Keratinocyte (primary cell): ENCODE measurements around the gene DDX41. TPM values are rescaled to one million over a fixed set of nuclear protein-coding genes. Genes with fewer than 3 reads are reported as not detected.

ENCODE experiments used
- DNase-seq: peaks from one replicate; pipeline ENCODE4 v3.0.0-alpha.2; 2011; ENCODE audit warnings: low read depth, missing footprints, low spot score
- FAIRE-seq: peaks from 2 replicates; lab custom pipeline; 2011; peaks lifted over from hg19 to GRCh38; lab: Jason Lieb, UNC
- H2AFZ ChIP-seq: 2 replicates; pipeline ENCODE4 v1.6.0; 2012; ENCODE audit warnings: low read length, control low read depth, inconsistent platforms; ENCODE audit not compliant: control insufficient read depth
- H3K27ac ChIP-seq: 2 replicates; pipeline ENCODE4 v1.5.1; 2011; ENCODE audit warnings: low read length; ENCODE audit not compliant: control insufficient read depth, insufficient read depth
- H3K27me3 ChIP-seq: 3 replicates; pipeline ENCODE4 v1.6.0; 2011; ENCODE audit warnings: low read length; ENCODE audit not compliant: control insufficient read depth, insufficient read depth; ENCODE audit errors: extremely low read depth
- H3K36me3 ChIP-seq, 2 experiments: 2 replicates in 1 of 2; 3 replicates in 1 of 2; pipeline ENCODE4 v1.5.1; 2011; ENCODE audit warnings: low read length in 2 of 2, mild to moderate bottlenecking in 1 of 2; ENCODE audit not compliant: control insufficient read depth in 2 of 2, insufficient read depth in 2 of 2; ENCODE audit errors: extremely low read depth in 1 of 2
- H3K4me1 ChIP-seq: 3 replicates; pipeline ENCODE4 v1.5.1; 2011; ENCODE audit warnings: low read length; ENCODE audit not compliant: control insufficient read depth, insufficient read depth; ENCODE audit errors: extremely low read depth
- H3K4me2 ChIP-seq: 3 replicates; pipeline ENCODE4 v1.6.0; 2011; ENCODE audit warnings: low read depth, low read length; ENCODE audit not compliant: control insufficient read depth, insufficient read depth; ENCODE audit errors: extremely low read depth
- H3K4me3 ChIP-seq, 3 experiments: fragments of 200-600 bp in 1 of 3; sonication (generic) in 1 of 3; 2 replicates in 2 of 3; 3 replicates in 1 of 3; pipeline ENCODE4 v1.5.1; 2011 to 2016; ENCODE audit warnings: low read length in 3 of 3, mild to moderate bottlenecking in 3 of 3, control low read depth in 2 of 3, inconsistent platforms in 1 of 3, low read depth in 1 of 3, mixed read lengths in 1 of 3, mixed run types in 1 of 3, moderate library complexity in 1 of 3; ENCODE audit not compliant: control insufficient read depth in 2 of 3, insufficient read depth in 2 of 3; ENCODE audit errors: extremely low read depth in 1 of 3
- H3K79me2 ChIP-seq: 2 replicates; pipeline ENCODE4 v1.6.0; 2012; ENCODE audit warnings: low read length; ENCODE audit not compliant: control insufficient read depth, insufficient read depth
- H3K9ac ChIP-seq: 3 replicates; pipeline ENCODE4 v1.6.0; 2011; ENCODE audit warnings: low read length; ENCODE audit not compliant: control insufficient read depth, insufficient read depth; ENCODE audit errors: extremely low read depth
- H3K9me1 ChIP-seq: 3 replicates; pipeline ENCODE4 v1.6.0; 2011; ENCODE audit warnings: low read length; ENCODE audit not compliant: control insufficient read depth, insufficient read depth; ENCODE audit errors: extremely low read depth
- H3K9me3 ChIP-seq: 2 replicates; pipeline ENCODE4 v1.5.1; 2012; ENCODE audit warnings: low read depth, low read length; ENCODE audit not compliant: control insufficient read depth
- H4K20me1 ChIP-seq: 3 replicates; pipeline ENCODE4 v1.6.0; 2011; ENCODE audit warnings: low read length; ENCODE audit not compliant: control insufficient read depth, insufficient read depth; ENCODE audit errors: extremely low read depth
- EZH2 ChIP-seq: IDR thresholded peaks from one replicate; pipeline ENCODE4 v1.6.1; 2012; ENCODE audit warnings: inconsistent platforms, mild to moderate bottlenecking, low read length, moderate library complexity
- dilution Hi-C: fragments of 300-500 bp; cut with MboI; formaldehyde crosslinking; loops from one replicate; pipeline ENCODE4 v1.7.0; 2020; ENCODE audit warnings: low sequenced_read_pairs; ENCODE audit not compliant: extremely low pct_ligation_motif_present
- polyA plus RNA-seq, 5 experiments: library from polyadenylated mRNA; depleted of rRNA in 3 of 5; stranded (reverse) in 3 of 5; stranded (forward) in 1 of 5; unstranded in 1 of 5; fragments of >200 nt; gene quantifications; 1 replicate in 1 of 5; 2 replicates in 3 of 5; 3 replicates in 1 of 5; pipeline versions ENCODE4 v1.2.1 to v1.2.3, GENCODE V29; 2011 to 2012; ENCODE audit warnings: missing spikeins in 2 of 5, low read depth in 1 of 5, low replicate concordance in 1 of 5
- TF ChIP-seq, protein P1 (sequence below), 3 experiments: IDR thresholded peaks in 1 of 3; conservative IDR thresholded peaks in 1 of 3; optimal IDR thresholded peaks in 1 of 3; 2 replicates in 2 of 3; 3 replicates in 1 of 3; pipeline versions ENCODE3 to v1.5.1; 2011; ENCODE audit warnings: low read length in 3 of 3, mild to moderate bottlenecking in 3 of 3, moderate library complexity in 2 of 3, control low read depth in 1 of 3, inconsistent platforms in 1 of 3; ENCODE audit not compliant: insufficient read depth in 2 of 3; ENCODE audit errors: extremely low read depth in 1 of 3

Gene DDX41
- polyA plus RNA-seq, 1 donor (not counting 4 experiments of a cell fraction or from before 2014, with no cell fraction given), result 71.3 TPM

DNA sequence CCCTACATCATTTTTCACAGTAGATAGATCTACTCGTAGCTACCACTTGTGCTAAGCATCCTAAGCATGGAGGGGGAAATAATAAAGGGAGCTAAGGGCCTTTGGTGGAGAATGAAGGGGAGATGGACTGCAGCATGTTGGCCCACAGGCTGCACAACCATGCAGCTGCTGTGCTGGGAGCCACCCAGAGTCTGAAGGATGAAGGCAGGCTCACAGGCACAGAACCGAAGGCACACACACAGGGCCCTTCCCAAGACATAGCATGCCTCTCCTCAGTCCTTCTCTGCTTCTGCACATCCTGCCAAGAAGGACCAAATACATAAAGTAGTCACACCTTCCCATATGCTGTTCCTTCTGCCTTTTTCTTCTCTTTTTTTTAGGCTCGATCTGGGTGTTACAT, 31.0 kb upstream of the DDX41 start:
- Histone ChIP-seq H3K9ac (no peak overlapping the region), H3K4me1 (peaks cover 29% of the 10 kb centered on the region), H2AFZ (no peak overlapping the region), H3K79me2 (peaks cover 78% of the 10 kb centered on the region), H3K4me2 (no peak overlapping the region), H3K9me3 (no peaks in the 10 kb centered on the region), H3K36me3 (peaks cover 7 to 11% of the 10 kb centered on the region in 2 experiments), H3K4me3 (no peak overlapping the region), H3K27me3 (no peaks in the 10 kb centered on the region), H4K20me1 (peaks cover 13% of the 10 kb centered on the region), H3K9me1 (peaks cover 4% of the 10 kb centered on the region), H3K27ac (no peak overlapping the region)
- dilution Hi-C loops, result no loop called here
- no peak for FAIRE-seq
- TF ChIP-seq, protein P1, sequence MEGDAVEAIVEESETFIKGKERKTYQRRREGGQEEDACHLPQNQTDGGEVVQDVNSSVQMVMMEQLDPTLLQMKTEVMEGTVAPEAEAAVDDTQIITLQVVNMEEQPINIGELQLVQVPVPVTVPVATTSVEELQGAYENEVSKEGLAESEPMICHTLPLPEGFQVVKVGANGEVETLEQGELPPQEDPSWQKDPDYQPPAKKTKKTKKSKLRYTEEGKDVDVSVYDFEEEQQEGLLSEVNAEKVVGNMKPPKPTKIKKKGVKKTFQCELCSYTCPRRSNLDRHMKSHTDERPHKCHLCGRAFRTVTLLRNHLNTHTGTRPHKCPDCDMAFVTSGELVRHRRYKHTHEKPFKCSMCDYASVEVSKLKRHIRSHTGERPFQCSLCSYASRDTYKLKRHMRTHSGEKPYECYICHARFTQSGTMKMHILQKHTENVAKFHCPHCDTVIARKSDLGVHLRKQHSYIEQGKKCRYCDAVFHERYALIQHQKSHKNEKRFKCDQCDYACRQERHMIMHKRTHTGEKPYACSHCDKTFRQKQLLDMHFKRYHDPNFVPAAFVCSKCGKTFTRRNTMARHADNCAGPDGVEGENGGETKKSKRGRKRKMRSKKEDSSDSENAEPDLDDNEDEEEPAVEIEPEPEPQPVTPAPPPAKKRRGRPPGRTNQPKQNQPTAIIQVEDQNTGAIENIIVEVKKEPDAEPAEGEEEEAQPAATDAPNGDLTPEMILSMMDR (optimal IDR thresholded peaks at IDR 0.05 in 1 of 3, IDR thresholded peaks at IDR 0.05 in 1 of 3, conservative IDR thresholded peaks at IDR 0.05 in 1 of 3; ENCODE audit: extremely low read depth in 1 of 3, insufficient read depth in 2 of 3, low read length in 3 of 3), result no peak
- TF ChIP-seq EZH2, result no peak
- no peak for DNase-seq

DNA sequence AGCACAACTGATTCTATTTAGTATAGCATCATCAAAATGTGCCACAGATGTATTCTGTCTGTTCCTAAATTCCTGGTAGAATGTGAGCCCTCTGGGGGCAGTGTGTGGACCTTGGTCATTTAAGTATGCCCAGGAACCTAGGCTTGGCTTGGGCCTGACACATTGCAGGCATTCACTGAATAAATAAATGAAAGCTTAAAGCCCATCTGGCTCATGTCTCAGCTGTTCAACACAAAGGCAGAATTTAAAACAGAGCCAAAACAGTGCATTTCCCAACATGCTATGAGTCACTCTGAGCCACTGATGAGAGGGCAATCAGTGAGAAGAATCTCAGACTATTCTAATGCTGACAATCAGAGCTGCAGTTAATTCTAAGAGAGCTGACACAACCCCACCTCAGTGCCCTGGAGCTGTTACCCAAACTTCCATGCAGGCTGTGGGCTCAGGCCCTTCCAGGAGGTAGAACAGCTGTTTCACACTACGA, 29.5 kb upstream of the DDX41 start:
- no peak overlapping the region for H2AFZ ChIP-seq
- H3K9ac ChIP-seq, result peak overlapping the region; percentile 56
- peak; percentile 82 for DNase-seq
- H3K9me1 ChIP-seq, result peaks cover 4% of the 10 kb centered on the region
- H3K27me3 ChIP-seq, result no peaks in the 10 kb centered on the region
- peak; percentile 97 for FAIRE-seq
- H3K27ac ChIP-seq, result peak overlapping the region; percentile 86
- TF ChIP-seq, protein P1 (optimal IDR thresholded peaks at IDR 0.05 in 1 of 3, IDR thresholded peaks at IDR 0.05 in 1 of 3, conservative IDR thresholded peaks at IDR 0.05 in 1 of 3; ENCODE audit: extremely low read depth in 1 of 3, insufficient read depth in 2 of 3, low read length in 3 of 3), result no peak
- no peak for TF ChIP-seq EZH2
- H3K79me2 ChIP-seq, result peaks cover 77% of the 10 kb centered on the region
- dilution Hi-C loops, result no loop called here
- H3K9me3 ChIP-seq, result no peaks in the 10 kb centered on the region
- H3K4me1 ChIP-seq, result peaks cover 27% of the 10 kb centered on the region
- H3K36me3 ChIP-seq, result peaks cover 0 to 6% of the 10 kb centered on the region in 2 experiments
- H4K20me1 ChIP-seq, result peaks cover 13% of the 10 kb centered on the region
- peak overlapping the region in 1 of 3 experiments; percentile 11 for H3K4me3 ChIP-seq
- H3K4me2 ChIP-seq, result peak overlapping the region; percentile 56
